Stimulated activated naive CD8-positive, alpha-beta T cell treated with anti-CD3 and anti-CD28 coated beads, Interleukin-15, Interleukin-2, amounts not matched to agents 100 ng/mL and 50 ng/mL, for 24 hours (primary cell): ENCODE data around the gene KLF16.
"Not testable (repeated sequence)": the region's sequence is repeated elsewhere in the genome, so short reads cannot be mapped to it uniquely, and the experiment has no call there.

ENCODE experiments used
- H3K27ac Mint-ChIP-seq: one replicate; pipeline ENCODE4 v1.8.0; 2021; ENCODE audit warnings: mild to moderate bottlenecking, mixed read lengths
- H3K27me3 Mint-ChIP-seq: one replicate; pipeline ENCODE4 v1.8.0; 2021; ENCODE audit warnings: mixed read lengths
- H3K36me3 Mint-ChIP-seq: one replicate; pipeline ENCODE4 v1.8.0; 2021; ENCODE audit warnings: low read depth, mixed read lengths
- H3K4me1 Mint-ChIP-seq: one replicate; pipeline ENCODE4 v1.8.0; 2021; ENCODE audit warnings: low read depth, mixed read lengths
- H3K4me3 Mint-ChIP-seq: one replicate; pipeline ENCODE4 v1.8.0; 2021; ENCODE audit warnings: mild to moderate bottlenecking, mixed read lengths
- H3K9me3 Mint-ChIP-seq: one replicate; pipeline ENCODE4 v1.8.0; 2021; ENCODE audit warnings: mixed read lengths

KLF16 gene

GRCh38 chr19:1878583-1878982 lies 15.2 kb upstream of the KLF16 start:
- not testable (repeated sequence) for H3K27me3 Mint-ChIP-seq, H3K4me3 Mint-ChIP-seq, H3K9me3 Mint-ChIP-seq, H3K27ac Mint-ChIP-seq
- Mint-ChIP-seq H3K4me1 (peaks cover 45% of the 10 kb centered on the region), H3K36me3 (peaks cover 28% of the 10 kb centered on the region)

GRCh38 chr19:1877280-1877660 lies 13.9 kb upstream of the KLF16 start:
- peaks cover 36% of the 10 kb centered on the region for H3K4me1 Mint-ChIP-seq
- H3K27ac Mint-ChIP-seq, H3K27me3 Mint-ChIP-seq, H3K9me3 Mint-ChIP-seq, H3K4me3 Mint-ChIP-seq: not testable (repeated sequence)
- H3K36me3 Mint-ChIP-seq, result peaks cover 19% of the 10 kb centered on the region

GRCh38 chr19:1876496-1877279 lies 13.3 kb upstream of the KLF16 start:
- H3K36me3 Mint-ChIP-seq, result peaks cover 19% of the 10 kb centered on the region
- peak overlapping the region; percentile 89 for H3K27ac Mint-ChIP-seq
- peak overlapping the region; percentile 99 for H3K4me3 Mint-ChIP-seq
- H3K4me1 Mint-ChIP-seq, result peaks cover 32% of the 10 kb centered on the region
- not testable (repeated sequence) for H3K27me3 Mint-ChIP-seq, H3K9me3 Mint-ChIP-seq

GRCh38 chr19:1875646-1876495 lies 12.5 kb upstream of the KLF16 start:
- Mint-ChIP-seq H3K27me3 (no peaks in the 10 kb centered on the region), H3K4me1 (peaks cover 32% of the 10 kb centered on the region), H3K4me3 (peak overlapping the region; percentile 99), H3K27ac (peak overlapping the region; percentile 95), H3K9me3 (no peaks in the 10 kb centered on the region), H3K36me3 (peaks cover 19% of the 10 kb centered on the region)

- Mint-ChIP-seq H3K27ac (peak overlapping the region; percentile 95), H3K36me3 (peaks cover 19% of the 10 kb centered on the region), H3K4me1 (peaks cover 27% of the 10 kb centered on the region), H3K4me3 (peak overlapping the region; percentile 99)
- H3K9me3 Mint-ChIP-seq, H3K27me3 Mint-ChIP-seq: not testable (repeated sequence)
These were observed 11.9 kb upstream of the KLF16 start for GRCh38 chr19:1875265-1875645.

GRCh38 chr19:1874554-1875185 lies 11.3 kb upstream of the KLF16 start:
- Mint-ChIP-seq H3K36me3 (peaks cover 19% of the 10 kb centered on the region), H3K27ac (peak overlapping the region; percentile 95)

GRCh38 chr19:1873524-1874473 lies 10.4 kb upstream of the KLF16 start:
- peaks cover 27% of the 10 kb centered on the region for H3K4me1 Mint-ChIP-seq
- no peaks in the 10 kb centered on the region for H3K27me3 Mint-ChIP-seq
- peak overlapping the region; percentile 95 for H3K27ac Mint-ChIP-seq
- H3K4me3 Mint-ChIP-seq, result peak overlapping the region; percentile 99
- H3K36me3 Mint-ChIP-seq, result peaks cover 19% of the 10 kb centered on the region
- no peaks in the 10 kb centered on the region for H3K9me3 Mint-ChIP-seq

More at GRCh38 chr19:1874554-1875185, 11.3 kb upstream of the KLF16 start:
- Mint-ChIP-seq H3K4me1 (peaks cover 27% of the 10 kb centered on the region), H3K4me3 (peak overlapping the region; percentile 99), H3K9me3 (no peaks in the 10 kb centered on the region), H3K27me3 (no peaks in the 10 kb centered on the region)

GRCh38 chr19:1872807-1873523 lies 9.6 kb upstream of the KLF16 start:
- no peaks in the 10 kb centered on the region for H3K9me3 Mint-ChIP-seq
- H3K36me3 Mint-ChIP-seq, result peaks cover 19% of the 10 kb centered on the region
- no peaks in the 10 kb centered on the region for H3K27me3 Mint-ChIP-seq
- peaks cover 27% of the 10 kb centered on the region for H3K4me1 Mint-ChIP-seq
- H3K27ac Mint-ChIP-seq, result no peak overlapping the region
- no peak overlapping the region for H3K4me3 Mint-ChIP-seq

- no peak overlapping the region for H3K4me3 Mint-ChIP-seq
These were observed 8.3 kb upstream of the KLF16 start for GRCh38 chr19:1871630-1872029.

GRCh38 chr19:1871140-1871597 lies 7.8 kb upstream of the KLF16 start:
- peaks cover 20% of the 10 kb centered on the region for H3K4me1 Mint-ChIP-seq
- no peak overlapping the region for H3K27ac Mint-ChIP-seq
- H3K27me3 Mint-ChIP-seq, result no peaks in the 10 kb centered on the region
- peaks cover 19% of the 10 kb centered on the region for H3K36me3 Mint-ChIP-seq
- no peak overlapping the region for H3K4me3 Mint-ChIP-seq
- H3K9me3 Mint-ChIP-seq, result no peaks in the 10 kb centered on the region

More at GRCh38 chr19:1871630-1872029, 8.3 kb upstream of the KLF16 start:
- Mint-ChIP-seq H3K4me1 (peaks cover 25% of the 10 kb centered on the region), H3K9me3 (no peaks in the 10 kb centered on the region), H3K27ac (no peak overlapping the region), H3K36me3 (peaks cover 19% of the 10 kb centered on the region), H3K27me3 (no peaks in the 10 kb centered on the region)

- Mint-ChIP-seq H3K36me3 (peaks cover 2% of the 10 kb centered on the region), H3K4me1 (peaks cover 10% of the 10 kb centered on the region), H3K9me3 (no peaks in the 10 kb centered on the region), H3K27me3 (no peaks in the 10 kb centered on the region), H3K27ac (no peak overlapping the region), H3K4me3 (no peak overlapping the region)
These were observed 5.6 kb upstream of the KLF16 start for GRCh38 chr19:1868971-1869370.

- Mint-ChIP-seq H3K36me3 (no peaks in the 10 kb centered on the region), H3K9me3 (no peaks in the 10 kb centered on the region), H3K4me3 (no peak overlapping the region), H3K27me3 (no peaks in the 10 kb centered on the region), H3K27ac (peak overlapping the region; percentile 68), H3K4me1 (peaks cover 5% of the 10 kb centered on the region)
These were observed 4.0 kb upstream of the KLF16 start for GRCh38 chr19:1867349-1867724.

GRCh38 chr19:1866693-1867348 lies 3.4 kb upstream of the KLF16 start:
- Mint-ChIP-seq H3K4me3 (no peak overlapping the region), H3K27ac (peak overlapping the region; percentile 68), H3K9me3 (no peaks in the 10 kb centered on the region), H3K36me3 (no peaks in the 10 kb centered on the region), H3K27me3 (no peaks in the 10 kb centered on the region), H3K4me1 (peaks cover 7% of the 10 kb centered on the region)
